Skin of body (tissue), 2 donors: ENCODE results near the gene FOXO1. TPM values are rescaled to one million over a fixed set of nuclear protein-coding genes. Genes with fewer than 3 reads are reported as not detected.

Experiments
- DNase-seq: peaks from one replicate; lab custom pipeline; 2025; lab: John Stamatoyannopoulos, UW
- total RNA-seq: library from RNA; depleted of rRNA; stranded (reverse); fragments of >200 nt; gene quantifications from one replicate; pipeline ENCODE4 v1.2.3, GENCODE V29; 2014

The FOXO1 gene
- total RNA-seq, 1 donor from 2014 or later: 23.9 TPM

GRCh38 chr13:40581277-40581579, 85.2 kb downstream of the FOXO1 start:
- DNase-seq: no peak

GRCh38 chr13:40580566-40581276, 85.7 kb downstream of the FOXO1 start:
- no peak for DNase-seq

GRCh38 chr13:40579535-40579934, 86.9 kb downstream of the FOXO1 start:
- no peak for DNase-seq

- DNase-seq: no peak
Observed at GRCh38 chr13:40578055-40578454, 88.4 kb downstream of the FOXO1 start.

- no peak for DNase-seq
Observed at GRCh38 chr13:40576369-40576768, 90.1 kb downstream of the FOXO1 start.

- DNase-seq: no peak
Observed at GRCh38 chr13:40572961-40573360, 93.5 kb downstream of the FOXO1 start.

- no peak for DNase-seq
Observed at GRCh38 chr13:40571338-40571963, 95.0 kb downstream of the FOXO1 start.

- DNase-seq: no peak
Observed at GRCh38 chr13:40570930-40571329, 95.5 kb downstream of the FOXO1 start.

- no peak for DNase-seq
Observed at GRCh38 chr13:40569024-40569350, 97.5 kb downstream of the FOXO1 start.

- DNase-seq: no peak
Observed at GRCh38 chr13:40568246-40569023, 98.0 kb downstream of the FOXO1 start.

- no peak for DNase-seq
Observed at GRCh38 chr13:40566811-40567210, 99.6 kb downstream of the FOXO1 start.

- DNase-seq: no peak
Observed at GRCh38 chr13:40565282-40566148, 100.9 kb downstream of the FOXO1 start.

GRCh38 chr13:40564342-40565001, 102.0 kb downstream of the FOXO1 start:
- DNase-seq: no peak

GRCh38 chr13:40563350-40564125, 102.9 kb downstream of the FOXO1 start:
- no peak for DNase-seq

- DNase-seq: no peak
Observed at GRCh38 chr13:40562975-40563349, 103.5 kb downstream of the FOXO1 start.

- DNase-seq: no peak
Observed at GRCh38 chr13:40559915-40560314, 106.5 kb downstream of the FOXO1 start.

- DNase-seq: peak; percentile 27
Observed at GRCh38 chr13:40558656-40559055, 107.8 kb downstream of the FOXO1 start.

GRCh38 chr13:40556453-40556852, 110.0 kb downstream of the FOXO1 start:
- no peak for DNase-seq

GRCh38 chr13:40553356-40553755, 113.1 kb downstream of the FOXO1 start:
- DNase-seq: no peak

- no peak for DNase-seq
Observed at GRCh38 chr13:40552895-40553294, 113.5 kb downstream of the FOXO1 start.

GRCh38 chr13:40550130-40550529, 116.3 kb downstream of the FOXO1 start:
- no peak for DNase-seq
